CD14-positive monocyte (primary cell): ENCODE results near the gene HHIPL1. TPM values are rescaled to one million over a fixed set of nuclear protein-coding genes. Genes with fewer than 3 reads are reported as not detected.

ENCODE experiments used
- DNase-seq, 3 donors: peaks; one replicate each; pipeline ENCODE4 v3.0.0-alpha.2; 2011 to 2022
- H2AFZ ChIP-seq: 2 replicates; pipeline ENCODE4 v1.6.0; 2012; ENCODE audit warnings: mild to moderate bottlenecking, low read depth, low read length, inconsistent platforms; ENCODE audit not compliant: insufficient read depth, poor library complexity, severe bottlenecking
- H3K27ac ChIP-seq, 2 donors: 1 replicate in 1 of 2; 2 replicates in 1 of 2; pipeline ENCODE4 v1.5.1; 2012 to 2013; ENCODE audit warnings: low read length in 2 of 2, control low read depth in 1 of 2, inconsistent platforms in 1 of 2, low read depth in 1 of 2, mild to moderate bottlenecking in 1 of 2
- H3K27me3 ChIP-seq, 2 donors: one replicate each; pipeline versions ENCODE4 v1.6.0 to v1.6.1; 2011 to 2013; ENCODE audit warnings: low read length in 2 of 2; ENCODE audit not compliant: control insufficient read depth in 2 of 2, insufficient read depth in 2 of 2
- H3K36me3 ChIP-seq, 2 donors: replicated peaks in 1 of 2; 1 replicate in 1 of 2; 2 replicates in 1 of 2; pipeline versions ENCODE4 v1.5.1 to v1.6.1; 2012 to 2013; ENCODE audit warnings: low read length in 2 of 2, control low read depth in 1 of 2, inconsistent platforms in 1 of 2, mild to moderate bottlenecking in 1 of 2; ENCODE audit not compliant: insufficient read depth in 2 of 2, control insufficient read depth in 1 of 2
- H3K4me1 ChIP-seq, 2 donors: 1 replicate in 1 of 2; 2 replicates in 1 of 2; pipeline versions ENCODE4 v1.5.1 to v1.6.1; 2012 to 2013; ENCODE audit warnings: low read length in 2 of 2, control low read depth in 1 of 2, inconsistent platforms in 1 of 2, mild to moderate bottlenecking in 1 of 2, moderate library complexity in 1 of 2; ENCODE audit not compliant: insufficient read depth in 2 of 2, control insufficient read depth in 1 of 2
- H3K4me2 ChIP-seq: replicated peaks from 2 replicates; pipeline ENCODE3; 2012; ENCODE audit warnings: low read length, moderate library complexity, mild to moderate bottlenecking; ENCODE audit not compliant: poor library complexity, severe bottlenecking; ENCODE audit errors: extremely low read depth
- H3K4me3 ChIP-seq, 3 experiments: fragments of 200-600 bp in 1 of 3; sonication (generic) in 1 of 3; replicated peaks in 1 of 3; 1 replicate in 2 of 3; 2 replicates in 1 of 3; pipeline ENCODE4 v1.5.1; 2011 to 2013; ENCODE audit warnings: low read length in 3 of 3, mild to moderate bottlenecking in 3 of 3, control low read depth in 2 of 3, low read depth in 2 of 3, inconsistent platforms in 1 of 3, moderate library complexity in 1 of 3
- H3K79me2 ChIP-seq: 2 replicates; pipeline ENCODE4 v1.6.0; 2012; ENCODE audit warnings: mild to moderate bottlenecking, control low read depth, inconsistent platforms, low read length, moderate library complexity; ENCODE audit not compliant: insufficient read depth
- H3K9ac ChIP-seq: 2 replicates; pipeline ENCODE4 v1.6.0; 2017; ENCODE audit warnings: low read length, mild to moderate bottlenecking; ENCODE audit not compliant: insufficient read depth, poor library complexity, severe bottlenecking
- H3K9me3 ChIP-seq, 2 donors: replicated peaks in 1 of 2; 1 replicate in 1 of 2; 2 replicates in 1 of 2; pipeline versions ENCODE4 v1.5.1 to v1.6.1; 2012 to 2013; ENCODE audit warnings: low read length in 2 of 2, control low read depth in 1 of 2; ENCODE audit not compliant: control insufficient read depth in 1 of 2, insufficient read depth in 1 of 2
- H4K20me1 ChIP-seq: 2 replicates; pipeline ENCODE4 v1.6.0; 2012; ENCODE audit warnings: mild to moderate bottlenecking, low read length, control low read depth, moderate library complexity; ENCODE audit not compliant: insufficient read depth
- H3K27ac Mint-ChIP-seq, 7 donors: one replicate each; pipeline ENCODE4 v1.8.0; 2020; ENCODE audit warnings: mild to moderate bottlenecking in 7 of 7, mixed read lengths in 7 of 7, moderate library complexity in 6 of 7, inconsistent platforms in 2 of 7
- H3K27me3 Mint-ChIP-seq, 3 donors: one replicate each; pipeline ENCODE4 v1.8.0; 2021 to 2022; ENCODE audit warnings: low read depth in 3 of 3, mild to moderate bottlenecking in 3 of 3, mixed read lengths in 3 of 3, moderate library complexity in 3 of 3, inconsistent platforms in 1 of 3
- H3K36me3 Mint-ChIP-seq, 2 donors: one replicate each; pipeline ENCODE4 v1.8.0; 2020; ENCODE audit warnings: mixed read lengths in 2 of 2, inconsistent platforms in 1 of 2, mild to moderate bottlenecking in 1 of 2
- H3K4me1 Mint-ChIP-seq: one replicate; pipeline ENCODE4 v1.8.0; 2020; ENCODE audit warnings: mild to moderate bottlenecking, mixed read lengths
- H3K4me3 Mint-ChIP-seq, 2 donors: one replicate each; pipeline ENCODE4 v1.8.0; 2020; ENCODE audit warnings: mild to moderate bottlenecking in 2 of 2, mixed read lengths in 2 of 2, moderate library complexity in 1 of 2
- H3K9me3 Mint-ChIP-seq, 7 donors: one replicate each; pipeline ENCODE4 v1.8.0; 2020 to 2022; ENCODE audit warnings: mixed read lengths in 7 of 7, mild to moderate bottlenecking in 6 of 7, moderate library complexity in 6 of 7, inconsistent platforms in 2 of 7
- CTCF ChIP-seq: fragments of 200-600 bp; IDR thresholded peaks from one replicate; pipeline ENCODE4 v1.8.0; 2022; ENCODE audit warnings: antibody characterized with exemption, mild to moderate bottlenecking
- WGBS: methylation state at CpG from one replicate; pipeline ENCODE4 v1.1.5; 2013; ENCODE audit warnings: missing lambda C conversion rate; ENCODE audit not compliant: insufficient coverage; 5-methylcytosine and 5-hydroxymethylcytosine counted together
- intact Hi-C, 2 donors: fragments of 100-400 bp; cut with micrococcal nuclease; formaldehyde crosslinking; loops; one replicate each; pipeline versions ENCODE4 v1.15.0 to v1.15.1; 2023
- polyA plus RNA-seq, 3 donors: library from polyadenylated mRNA; depleted of rRNA in 1 of 3; unstranded in 2 of 3; stranded (reverse) in 1 of 3; fragments of 300-500 nt in 2 of 3; fragments of >200 nt in 1 of 3; fragmentation: Illumina TruSeq in 2 of 3; gene quantifications; 1 replicate in 2 of 3; 2 replicates in 1 of 3; pipeline ENCODE4 v1.2.3, GENCODE V29; 2012 to 2021

The HHIPL1 gene
- polyA plus RNA-seq, 3 donors: 0.09 TPM; not detected in 2

GRCh38 chr14:99605299-99605961 lies 39.5 kb upstream of the HHIPL1 start:
- H4K20me1 ChIP-seq: no peaks in the 10 kb centered on the region
- peaks cover 18 to 54% of the 10 kb centered on the region in 2 donors for H3K27me3 ChIP-seq
- peaks cover 0 to 9% (median 2%) of the 10 kb centered on the region in 7 donors for H3K9me3 Mint-ChIP-seq
- H3K36me3 Mint-ChIP-seq: no peaks in the 10 kb centered on the region
- H3K4me1 Mint-ChIP-seq: peaks cover 7% of the 10 kb centered on the region
- H2AFZ ChIP-seq: peak overlapping the region; percentile 71
- intact Hi-C loops: no loop called here
- peaks cover 5 to 12% of the 10 kb centered on the region in 2 donors for H3K4me1 ChIP-seq
- DNase-seq: no peak
- peak overlapping the region; percentile 27 for H3K9ac ChIP-seq
- peaks cover 46 to 72% (median 50%) of the 10 kb centered on the region in 3 donors for H3K27me3 Mint-ChIP-seq
- H3K9me3 ChIP-seq: no peaks in the 10 kb centered on the region
- no peaks in the 10 kb centered on the region for H3K36me3 ChIP-seq
- no peaks in the 10 kb centered on the region for H3K79me2 ChIP-seq
- TF ChIP-seq CTCF: no peak
- peak overlapping the region in 1 of 7 donors; percentile 18 for H3K27ac Mint-ChIP-seq
- H3K4me3 Mint-ChIP-seq: peak overlapping the region; percentile 72 to 86
- 3% methylated on average over 38 of the region's 38 CpGs for WGBS
- H3K4me3 ChIP-seq: peak overlapping the region; percentile 42 to 72 (median 50)
- H3K4me2 ChIP-seq: peak overlapping the region; percentile 83
- no peak overlapping the region for H3K27ac ChIP-seq

GRCh38 chr14:99606359-99606758 lies 38.6 kb upstream of the HHIPL1 start:
- H3K9me3 Mint-ChIP-seq: peaks cover 0 to 9% (median 2%) of the 10 kb centered on the region in 7 donors
- Histone ChIP-seq H3K4me2 (no peak overlapping the region), H3K27ac (no peak overlapping the region), H3K9ac (no peak overlapping the region), H4K20me1 (no peaks in the 10 kb centered on the region), H3K79me2 (no peaks in the 10 kb centered on the region), H2AFZ (no peak overlapping the region), H3K27me3 (peaks cover 18 to 45% of the 10 kb centered on the region in 2 donors), H3K9me3 (no peaks in the 10 kb centered on the region), H3K4me3 (no peak overlapping the region), H3K36me3 (no peaks in the 10 kb centered on the region), H3K4me1 (peaks cover 5 to 12% of the 10 kb centered on the region in 2 donors)
- TF ChIP-seq CTCF: no peak
- peaks cover 7% of the 10 kb centered on the region for H3K4me1 Mint-ChIP-seq
- H3K27me3 Mint-ChIP-seq: peaks cover 40 to 66% (median 42%) of the 10 kb centered on the region in 3 donors
- no peak for DNase-seq
- intact Hi-C loops: no loop called here
- no peaks in the 10 kb centered on the region for H3K36me3 Mint-ChIP-seq
- H3K27ac Mint-ChIP-seq: no peak overlapping the region
- WGBS: 78% methylated on average over 6 of the region's 7 CpGs
- peak overlapping the region in 1 of 2 donors; percentile 48 for H3K4me3 Mint-ChIP-seq
